Endothelial cell of umbilical vein (primary cell): Measurements from ENCODE around the gene CCNK.

Source experiments
- FOS ChIP-seq: IDR thresholded peaks from 2 replicates; pipeline ENCODE4 v1.6.1; 2011; ENCODE audit warnings: mild to moderate bottlenecking, low read length, moderate library complexity, borderline replicate concordance; ENCODE audit not compliant: insufficient read depth
- POLR2A ChIP-seq: IDR thresholded peaks from 2 replicates; pipeline ENCODE4 v1.6.1; 2012; ENCODE audit warnings: low read depth, mild to moderate bottlenecking, control low read depth, low read length
- POLR2AphosphoS5 ChIP-seq: IDR thresholded peaks from 2 replicates; pipeline ENCODE4 v1.6.1; 2012; ENCODE audit warnings: low read depth, mild to moderate bottlenecking, control low read depth, low read length, moderate library complexity; ENCODE audit not compliant: insufficient read depth
- TF ChIP-seq, protein P1 (sequence below), 2 donors: IDR thresholded peaks; 1 replicate in 1 of 2; 2 replicates in 1 of 2; pipeline ENCODE4 v1.5.1; 2011; ENCODE audit warnings: low read length in 2 of 2, mild to moderate bottlenecking in 2 of 2, moderate library complexity in 2 of 2, control low read depth in 1 of 2, inconsistent platforms in 1 of 2, low read depth in 1 of 2; ENCODE audit not compliant: insufficient read depth in 1 of 2; ENCODE audit errors: extremely low read depth in 1 of 2

DNA sequence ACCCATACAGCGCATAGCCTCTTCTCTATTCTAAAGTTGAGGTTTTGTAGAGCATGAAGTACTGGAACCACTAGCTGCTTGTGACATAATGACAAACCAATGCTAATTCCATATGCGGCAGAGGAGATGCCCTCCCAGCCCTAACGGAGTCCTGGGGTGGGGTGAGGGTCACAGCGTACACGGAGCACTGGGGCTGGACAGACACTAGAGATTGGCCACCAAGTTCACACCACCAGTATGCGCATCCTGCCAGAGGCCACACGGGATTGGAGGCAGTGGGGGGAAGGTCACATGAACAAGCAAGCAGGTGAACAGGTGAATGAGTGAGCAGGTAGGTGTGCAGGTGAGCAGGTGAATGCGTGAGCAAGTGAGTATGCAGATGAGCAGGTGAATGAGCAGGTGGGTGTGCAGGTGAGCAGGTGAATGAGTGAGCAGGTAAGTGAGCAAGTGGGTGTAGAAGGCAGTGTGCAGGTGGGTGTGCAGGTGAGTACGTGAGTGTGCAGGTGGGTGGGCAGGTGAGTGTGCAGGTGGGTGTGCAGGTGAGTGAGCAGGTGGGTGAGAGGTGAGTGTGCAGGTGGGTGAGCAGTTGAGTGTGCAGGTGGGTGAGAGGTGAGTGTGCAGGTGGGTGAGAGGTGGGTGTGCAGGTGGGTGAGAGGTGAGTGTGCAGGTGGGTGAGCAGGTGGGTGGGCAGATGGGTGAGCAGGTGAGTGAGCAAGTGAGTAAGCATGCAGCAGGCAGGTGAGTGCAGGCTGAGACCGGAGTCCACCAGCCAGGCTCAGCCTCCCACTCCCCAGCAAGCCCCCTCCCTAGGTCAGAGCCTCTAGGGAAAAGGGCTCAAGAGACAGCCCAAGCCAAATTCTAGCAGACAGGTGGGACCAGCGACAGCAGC lies 70.1 kb downstream of the CCNK start:
- TF ChIP-seq, protein P1, sequence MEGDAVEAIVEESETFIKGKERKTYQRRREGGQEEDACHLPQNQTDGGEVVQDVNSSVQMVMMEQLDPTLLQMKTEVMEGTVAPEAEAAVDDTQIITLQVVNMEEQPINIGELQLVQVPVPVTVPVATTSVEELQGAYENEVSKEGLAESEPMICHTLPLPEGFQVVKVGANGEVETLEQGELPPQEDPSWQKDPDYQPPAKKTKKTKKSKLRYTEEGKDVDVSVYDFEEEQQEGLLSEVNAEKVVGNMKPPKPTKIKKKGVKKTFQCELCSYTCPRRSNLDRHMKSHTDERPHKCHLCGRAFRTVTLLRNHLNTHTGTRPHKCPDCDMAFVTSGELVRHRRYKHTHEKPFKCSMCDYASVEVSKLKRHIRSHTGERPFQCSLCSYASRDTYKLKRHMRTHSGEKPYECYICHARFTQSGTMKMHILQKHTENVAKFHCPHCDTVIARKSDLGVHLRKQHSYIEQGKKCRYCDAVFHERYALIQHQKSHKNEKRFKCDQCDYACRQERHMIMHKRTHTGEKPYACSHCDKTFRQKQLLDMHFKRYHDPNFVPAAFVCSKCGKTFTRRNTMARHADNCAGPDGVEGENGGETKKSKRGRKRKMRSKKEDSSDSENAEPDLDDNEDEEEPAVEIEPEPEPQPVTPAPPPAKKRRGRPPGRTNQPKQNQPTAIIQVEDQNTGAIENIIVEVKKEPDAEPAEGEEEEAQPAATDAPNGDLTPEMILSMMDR (IDR thresholded peaks at IDR 0.05; ENCODE audit: extremely low read depth in 1 of 2, insufficient read depth in 1 of 2, low read depth in 1 of 2, low read length in 2 of 2) = no peak
- TF ChIP-seq POLR2AphosphoS5 = no peak
- TF ChIP-seq POLR2A = no peak
- no peak for TF ChIP-seq FOS
